NCI-H1092 (cell line): ENCODE data around the gene ATP5ME.
A peak's percentile ranks its signal among the peaks of the same experiment; 100 is the strongest.
"Not testable (repeated sequence)": the region's sequence is repeated elsewhere in the genome, so short reads cannot be mapped to it uniquely, and the experiment has no call there.

ENCODE experiments used
- DNase-seq: peaks from one replicate; lab custom pipeline; 2025; lab: John Stamatoyannopoulos, UW

The ATP5ME gene, protein sequence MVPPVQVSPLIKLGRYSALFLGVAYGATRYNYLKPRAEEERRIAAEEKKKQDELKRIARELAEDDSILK

GRCh38 chr4:674172-675035 is at the start of gene ATP5ME, which contains the start of gene MYL5:
TSS of gene ATP5ME (minus strand) at chr4:674276. CDS start at chr4:674247, 29 bp downstream.
TSS of gene MYL5 (plus strand) at chr4:674542. CDS start at chr4:678027, 3,485 bp downstream.
- DNase-seq, result peak; percentile 92

DNA sequence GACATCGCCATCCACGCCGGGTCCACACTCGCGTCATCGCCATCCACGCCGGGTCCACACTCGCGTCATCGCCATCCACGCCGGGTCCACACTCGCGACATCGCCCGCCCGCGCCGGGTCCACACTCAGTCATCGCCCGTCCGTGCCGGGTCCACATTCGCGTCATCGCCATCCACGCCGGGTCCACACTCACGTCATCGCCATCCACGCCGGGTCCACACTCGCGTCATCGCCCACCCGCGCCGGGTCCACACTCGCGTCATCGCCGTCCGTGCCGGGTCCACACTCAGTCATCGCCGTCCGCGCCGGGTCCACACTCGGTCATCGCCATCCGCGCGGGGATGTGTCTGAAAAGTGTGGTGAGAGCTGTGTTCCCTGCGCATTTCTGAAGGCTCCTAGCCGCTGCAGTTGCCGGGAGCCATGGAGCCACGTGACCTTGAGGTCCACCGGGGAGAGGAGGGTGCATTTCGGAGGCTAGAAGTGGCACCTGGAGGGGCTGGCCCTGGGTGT is 48.8 kb upstream of the ATP5ME start:
- DNase-seq, result no peak

DNA sequence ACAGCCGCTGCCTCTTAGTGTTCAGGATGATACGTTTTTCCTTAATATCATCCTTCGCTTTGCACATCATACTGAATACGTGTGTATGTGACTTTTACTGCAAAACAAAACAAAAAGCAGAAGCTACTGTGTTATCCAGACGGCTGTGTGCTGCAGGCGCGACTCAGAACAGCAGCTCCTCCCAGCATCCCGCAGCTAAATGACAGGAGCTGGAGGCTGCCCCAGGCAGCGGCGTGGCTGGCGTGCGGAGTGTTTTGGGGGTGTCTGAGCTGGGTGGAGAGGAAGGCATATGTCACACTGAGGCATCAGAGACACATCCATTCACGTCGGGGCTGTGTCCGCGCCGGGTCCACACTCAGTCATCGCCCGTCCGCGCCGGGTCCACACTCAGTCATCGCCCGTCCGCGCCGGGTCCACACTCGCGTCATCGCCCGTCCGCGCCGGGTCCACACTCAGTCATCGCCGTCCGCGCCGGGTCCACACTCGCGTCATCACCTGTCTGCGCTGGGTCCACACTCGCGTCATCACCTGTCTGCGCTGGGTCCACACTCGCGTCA is 48.2 kb upstream of the ATP5ME start:
- no peak for DNase-seq

GRCh38 chr4:721261-722168 is 47.4 kb upstream of the ATP5ME start:
- no peak for DNase-seq

- no peak for DNase-seq
Observed at GRCh38 chr4:720111-720860, 46.2 kb upstream of the ATP5ME start.

GRCh38 chr4:718460-718859 is 44.4 kb upstream of the ATP5ME start:
- DNase-seq, result no peak

DNA sequence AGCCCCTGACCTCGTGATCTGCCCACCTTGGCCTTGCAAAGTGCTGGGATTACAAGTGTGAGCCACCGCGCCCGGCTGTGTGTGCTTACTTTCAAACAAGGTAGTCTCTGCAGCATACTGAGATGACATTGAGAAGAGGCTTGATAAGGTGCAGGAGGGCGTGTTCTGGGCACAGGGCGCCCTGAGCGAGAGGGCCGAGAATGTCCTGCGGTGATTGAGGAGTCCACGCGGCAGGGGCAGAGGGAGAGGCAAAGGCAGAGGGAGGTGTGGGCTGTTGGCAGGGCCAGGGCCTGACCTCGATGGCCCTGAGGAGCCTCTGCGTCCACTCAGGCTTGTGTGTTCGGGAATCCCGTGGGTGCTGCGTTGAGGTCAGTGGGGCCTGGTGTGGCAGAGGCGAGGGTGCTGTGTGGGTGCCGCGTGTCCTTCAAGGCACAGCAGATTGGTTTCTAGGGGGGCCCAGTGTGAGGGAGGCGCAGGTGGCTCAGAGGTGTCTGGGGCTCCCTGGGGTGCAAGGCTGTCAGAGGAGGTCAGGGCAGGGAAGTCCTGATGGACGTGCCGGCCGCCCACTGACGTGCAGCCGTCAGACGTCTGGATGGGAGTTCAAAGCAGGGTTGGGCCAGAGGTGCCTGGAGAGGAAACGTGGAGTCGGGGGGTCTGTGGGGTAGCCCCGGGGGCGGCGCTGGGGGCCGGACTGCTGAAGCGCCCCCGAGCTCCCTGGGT is 43.7 kb upstream of the ATP5ME start:
- no peak for DNase-seq

GRCh38 chr4:714087-714486 is 40.0 kb upstream of the ATP5ME start:
- no peak for DNase-seq

- DNase-seq, result no peak
Observed at GRCh38 chr4:712916-713632, 39.0 kb upstream of the ATP5ME start.

GRCh38 chr4:712093-712492 is 38.0 kb upstream of the ATP5ME start:
- no peak for DNase-seq

GRCh38 chr4:710916-711315 is 36.8 kb upstream of the ATP5ME start:
- DNase-seq, result no peak

GRCh38 chr4:710116-710515 is 36.0 kb upstream of the ATP5ME start:
- no peak for DNase-seq

DNA sequence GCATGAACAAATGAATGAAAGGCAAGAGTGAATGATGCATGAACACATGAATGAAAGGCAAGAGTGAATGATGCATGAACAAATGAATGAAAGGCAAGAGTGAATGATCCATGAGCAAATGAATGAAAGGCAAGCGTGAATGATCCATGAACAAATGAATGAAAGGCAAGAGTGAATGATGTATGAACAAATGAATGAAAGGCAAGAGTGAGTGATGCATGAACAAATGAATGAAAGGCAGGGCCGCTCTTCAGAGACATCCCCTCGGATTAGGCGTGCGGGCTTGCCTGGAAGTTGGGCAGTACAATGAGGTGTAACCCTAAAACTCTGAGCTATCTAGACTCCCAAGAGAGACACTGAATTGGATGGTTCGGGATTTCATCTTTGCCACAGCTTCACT is 35.3 kb upstream of the ATP5ME start:
- no peak for DNase-seq

GRCh38 chr4:708631-708933 is 34.5 kb upstream of the ATP5ME start:
- DNase-seq, result no peak

DNA sequence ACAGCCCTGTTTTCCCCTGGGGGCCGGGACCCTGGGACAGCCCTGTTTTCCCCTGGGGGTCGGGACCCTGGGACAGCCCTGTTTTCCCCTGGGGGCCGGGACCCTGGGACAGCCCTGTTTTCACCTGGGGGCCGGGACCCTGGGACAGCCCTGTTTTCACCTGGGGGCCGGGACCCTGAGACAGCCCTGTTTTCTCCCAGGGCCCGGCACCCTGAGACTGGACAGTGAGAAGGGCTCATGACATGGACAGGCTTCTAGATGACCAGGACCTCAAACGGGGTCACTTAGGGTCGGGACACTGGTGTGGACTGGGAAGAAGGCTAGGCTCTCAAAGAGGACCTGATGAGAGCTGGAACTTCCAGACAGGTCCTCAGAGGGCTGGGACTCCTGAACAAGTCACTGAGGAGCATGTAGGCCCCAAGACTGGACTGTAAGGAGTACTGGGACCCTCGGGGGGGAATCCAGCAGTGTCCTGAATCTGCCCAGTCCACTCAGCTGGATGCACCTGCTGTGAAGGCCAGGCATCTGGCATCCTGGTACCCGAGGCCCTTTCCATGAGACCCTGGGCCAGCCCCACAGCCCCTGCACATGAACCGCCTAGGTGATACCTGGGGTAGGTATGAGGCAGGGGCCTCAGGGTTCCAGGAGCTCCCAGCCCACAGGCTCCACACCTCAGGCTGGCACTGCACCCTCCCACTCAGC is 34.0 kb upstream of the ATP5ME start:
- no peak for DNase-seq

DNA sequence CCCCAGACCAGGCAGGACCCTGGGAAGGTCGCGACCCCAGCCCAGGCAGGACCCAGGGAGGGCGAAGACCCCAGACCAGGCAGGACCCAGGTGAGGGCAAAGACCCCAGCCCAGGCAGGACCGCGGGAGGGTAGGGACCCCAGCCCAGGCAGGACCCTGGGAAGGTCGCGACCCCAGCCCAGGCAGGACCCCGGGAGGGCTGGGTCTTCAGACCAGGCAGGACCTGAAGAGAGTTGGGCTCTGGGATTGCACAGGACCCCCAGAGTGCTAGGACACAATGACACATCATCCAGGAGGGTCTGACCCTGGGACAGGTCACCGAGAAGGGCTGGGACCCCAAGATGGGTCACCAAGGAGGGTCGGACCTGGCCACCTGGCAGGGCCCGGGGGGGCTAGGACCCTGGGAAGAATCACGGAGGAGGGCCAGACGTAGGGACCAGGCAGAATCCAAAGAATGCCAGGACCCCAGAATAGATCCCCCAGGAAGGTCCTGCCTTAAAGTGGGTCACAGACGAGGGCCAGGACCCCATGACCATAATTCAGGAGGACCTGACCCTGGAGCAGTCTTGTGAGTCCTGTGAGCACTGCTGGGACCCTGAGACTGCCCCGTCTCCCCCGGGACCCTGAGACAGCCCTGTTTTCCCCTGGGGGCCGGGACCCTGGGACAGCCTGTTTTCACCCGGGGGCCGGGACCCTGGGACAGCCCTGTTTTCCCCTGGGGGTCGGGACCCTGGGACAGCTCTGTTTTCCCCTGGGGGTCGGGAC is 32.9 kb upstream of the ATP5ME start:
- DNase-seq, result no peak

DNA sequence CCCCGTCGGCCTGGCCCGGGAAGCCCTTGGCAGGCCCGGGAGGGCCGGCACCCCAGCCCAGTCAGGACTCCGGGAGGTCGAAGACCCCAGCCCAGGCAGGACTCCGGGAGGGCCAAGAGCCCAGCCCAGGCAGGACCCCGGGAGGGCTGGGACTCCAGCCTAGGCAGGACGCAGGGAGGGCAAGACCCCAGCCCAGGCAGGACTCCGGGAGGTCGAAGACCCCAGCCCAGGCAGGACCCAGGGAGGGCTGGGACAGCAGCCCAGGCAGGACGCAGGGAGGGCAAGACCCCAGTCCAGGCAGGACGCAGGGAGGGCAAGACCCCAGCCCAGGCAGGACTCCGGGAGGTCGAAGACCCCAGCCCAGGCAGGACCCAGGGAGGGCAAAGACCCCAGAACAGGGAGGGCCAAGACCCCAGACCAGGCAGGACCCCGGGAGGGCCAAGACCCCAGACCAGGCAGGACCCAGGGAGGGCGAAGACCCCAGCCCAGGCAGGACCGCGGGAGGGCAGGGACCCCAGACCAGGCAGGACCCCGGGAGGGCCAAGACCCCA is 32.1 kb upstream of the ATP5ME start:
- DNase-seq, result not testable (repeated sequence)

DNA sequence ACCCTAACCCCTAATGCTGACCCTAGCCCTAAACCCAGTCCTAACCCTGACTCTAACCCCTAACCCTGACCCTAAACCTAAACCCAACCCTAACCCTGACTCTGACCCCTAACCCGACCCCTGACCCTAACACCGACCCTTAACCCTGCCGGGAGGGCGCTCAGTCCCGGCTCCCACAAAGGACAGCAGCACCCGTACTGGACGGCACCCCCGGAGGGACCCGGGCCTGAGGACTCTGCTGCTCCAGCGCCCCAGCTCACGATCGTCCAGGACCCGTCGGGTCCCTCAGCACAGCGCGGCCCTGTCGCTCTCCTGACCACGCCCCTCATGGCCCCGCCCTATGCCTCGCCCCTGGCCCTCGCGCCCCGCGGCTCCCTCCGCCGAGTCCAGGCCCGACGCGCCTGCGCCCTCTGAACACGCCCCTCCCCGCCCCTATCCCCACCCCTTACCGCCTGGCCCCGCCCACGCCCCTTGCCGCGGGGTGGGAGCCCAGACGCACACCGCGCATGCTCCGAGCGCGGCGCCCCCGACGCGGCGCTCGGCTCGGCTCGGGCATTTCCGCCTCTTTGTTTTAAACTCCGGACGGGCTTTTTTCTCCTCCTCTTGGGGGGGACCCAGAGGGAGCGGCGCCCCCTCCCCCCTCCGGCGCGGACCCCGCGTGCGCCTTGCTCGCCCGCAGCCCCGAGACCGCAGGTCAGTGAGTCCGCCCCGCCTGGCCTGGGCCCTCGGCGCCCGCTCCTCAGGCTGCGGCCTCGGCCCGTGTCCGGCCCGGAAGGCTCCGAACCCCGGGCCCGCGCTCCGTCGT is 31.4 kb upstream of the ATP5ME start, which contains the start of gene PCGF3:
Gene PCGF3 (plus strand): TSS at position 555 of the 805 bp plus-strand sequence. CDS start 27,849 bp downstream, outside the sequence.
- peak; percentile 91 for DNase-seq
